ENCODE data around the gene CD6. TPM values are rescaled to one million over a fixed set of nuclear protein-coding genes. Genes with fewer than 3 reads are reported as not detected.

CD6 gene
- total and polyA plus RNA-seq, 2 donors from 2014 or later, result 0.24 to 6.7 TPM

DNA sequence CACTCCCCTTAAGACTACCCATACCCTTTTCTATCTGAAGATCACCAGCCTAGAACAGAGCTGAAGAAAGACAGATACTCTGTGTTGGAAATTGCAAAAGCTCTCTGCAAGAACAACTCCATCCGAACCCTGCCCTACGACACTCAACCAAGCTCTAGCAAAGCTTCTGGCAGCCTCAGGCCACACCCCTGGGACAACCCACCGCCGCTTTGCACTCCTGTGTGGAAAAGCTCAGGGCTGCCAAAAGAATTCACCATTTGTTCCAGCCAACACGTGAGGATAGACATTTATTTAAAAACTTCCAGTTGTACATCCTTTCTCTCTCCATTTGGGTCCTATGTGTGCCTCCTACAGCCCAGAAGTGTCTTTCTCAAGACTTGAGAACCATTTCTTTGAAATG lies 68.4 kb downstream of the CD6 start:
- DNase-seq (no peak), FAIRE-seq (no peak)
- intact Hi-C loops (cut with DNase I), result no loop called here
- H3K9me3 ChIP-seq (ENCODE audit: control insufficient read depth in 2 of 3, insufficient read depth in 1 of 3, low read length in 3 of 3), result no peaks in the 10 kb centered on the region
- H3K36me3 ChIP-seq (ENCODE audit: control insufficient read depth in 2 of 3, insufficient read depth in 3 of 3, low read length in 3 of 3), result no peaks in the 10 kb centered on the region
- H3K4me1 ChIP-seq (ENCODE audit: control insufficient read depth in 2 of 3, insufficient read depth in 2 of 3, low read depth in 1 of 3, low read length in 3 of 3), result no peaks in the 10 kb centered on the region
- no peaks in the 10 kb centered on the region for H3K27me3 ChIP-seq (ENCODE audit: control insufficient read depth, insufficient read depth, low read length)
- H3K4me3 ChIP-seq (ENCODE audit: low read length in 3 of 3), result no peak overlapping the region
- H3K27ac ChIP-seq (ENCODE audit: low read depth in 2 of 2, low read length in 2 of 2), result no peak overlapping the region
- TF ChIP-seq, protein P1, sequence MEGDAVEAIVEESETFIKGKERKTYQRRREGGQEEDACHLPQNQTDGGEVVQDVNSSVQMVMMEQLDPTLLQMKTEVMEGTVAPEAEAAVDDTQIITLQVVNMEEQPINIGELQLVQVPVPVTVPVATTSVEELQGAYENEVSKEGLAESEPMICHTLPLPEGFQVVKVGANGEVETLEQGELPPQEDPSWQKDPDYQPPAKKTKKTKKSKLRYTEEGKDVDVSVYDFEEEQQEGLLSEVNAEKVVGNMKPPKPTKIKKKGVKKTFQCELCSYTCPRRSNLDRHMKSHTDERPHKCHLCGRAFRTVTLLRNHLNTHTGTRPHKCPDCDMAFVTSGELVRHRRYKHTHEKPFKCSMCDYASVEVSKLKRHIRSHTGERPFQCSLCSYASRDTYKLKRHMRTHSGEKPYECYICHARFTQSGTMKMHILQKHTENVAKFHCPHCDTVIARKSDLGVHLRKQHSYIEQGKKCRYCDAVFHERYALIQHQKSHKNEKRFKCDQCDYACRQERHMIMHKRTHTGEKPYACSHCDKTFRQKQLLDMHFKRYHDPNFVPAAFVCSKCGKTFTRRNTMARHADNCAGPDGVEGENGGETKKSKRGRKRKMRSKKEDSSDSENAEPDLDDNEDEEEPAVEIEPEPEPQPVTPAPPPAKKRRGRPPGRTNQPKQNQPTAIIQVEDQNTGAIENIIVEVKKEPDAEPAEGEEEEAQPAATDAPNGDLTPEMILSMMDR (IDR thresholded peaks at IDR 0.05; ENCODE audit: borderline replicate concordance, extremely low read depth, insufficient read depth), result no peak
- no peak overlapping the region for H3K9ac ChIP-seq (ENCODE audit: low read length in 3 of 3)

DNA sequence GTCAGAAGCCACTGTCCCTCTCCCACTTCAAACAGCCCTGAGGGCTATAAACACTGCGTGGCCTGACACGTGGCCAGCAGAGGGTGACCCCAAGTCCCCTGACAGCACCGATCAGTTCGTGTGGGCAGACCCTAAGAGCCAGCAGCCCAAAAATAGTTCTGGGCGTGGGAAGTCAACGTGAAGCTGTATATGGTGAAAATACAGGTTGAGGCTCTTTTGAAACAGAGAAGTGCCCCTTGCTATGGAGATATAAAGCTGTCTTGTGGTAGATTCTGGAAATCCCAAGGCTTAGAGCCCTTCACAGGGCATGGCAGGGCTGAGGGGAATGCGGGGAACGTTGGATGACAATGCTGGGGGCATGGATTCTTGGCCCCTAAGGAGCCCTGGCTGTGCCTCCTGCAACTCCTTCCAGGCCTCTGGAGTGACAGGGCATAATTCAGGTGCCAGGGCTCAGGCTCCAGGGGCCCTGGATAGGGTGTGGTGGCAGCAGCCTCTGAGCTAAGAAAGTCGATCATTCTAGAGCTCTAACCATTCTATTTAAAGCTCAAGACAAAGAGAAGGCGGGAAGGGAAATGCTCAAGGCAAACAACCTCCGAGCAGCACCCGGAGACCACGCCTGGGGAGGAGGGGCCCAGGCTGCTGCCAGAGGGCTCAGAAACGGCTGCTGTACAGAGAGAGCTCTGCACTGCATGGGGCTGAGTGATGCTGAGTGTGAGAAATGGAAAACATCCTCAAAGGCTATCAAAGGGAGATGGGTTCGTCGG lies 70.5 kb downstream of the CD6 start:
- Histone ChIP-seq H3K4me3 (ENCODE audit: low read length in 3 of 3) (no peak overlapping the region), H3K36me3 (ENCODE audit: control insufficient read depth in 2 of 3, insufficient read depth in 3 of 3, low read length in 3 of 3) (no peaks in the 10 kb centered on the region), H3K9me3 (ENCODE audit: control insufficient read depth in 2 of 3, insufficient read depth in 1 of 3, low read length in 3 of 3) (no peaks in the 10 kb centered on the region), H3K27ac (ENCODE audit: low read depth in 2 of 2, low read length in 2 of 2) (peak overlapping the region; percentile 43 to 57), H3K4me1 (ENCODE audit: control insufficient read depth in 2 of 3, insufficient read depth in 2 of 3, low read depth in 1 of 3, low read length in 3 of 3) (no peaks in the 10 kb centered on the region), H3K27me3 (ENCODE audit: control insufficient read depth, insufficient read depth, low read length) (no peaks in the 10 kb centered on the region), H3K9ac (ENCODE audit: low read length in 3 of 3) (no peak overlapping the region)
- TF ChIP-seq, protein P1 (IDR thresholded peaks at IDR 0.05; ENCODE audit: borderline replicate concordance, extremely low read depth, insufficient read depth), result no peak
- DNase-seq (peak; percentile 58 to 84 (median 71)), FAIRE-seq (no peak)
- intact Hi-C loops (cut with DNase I), result no loop called here

DNA sequence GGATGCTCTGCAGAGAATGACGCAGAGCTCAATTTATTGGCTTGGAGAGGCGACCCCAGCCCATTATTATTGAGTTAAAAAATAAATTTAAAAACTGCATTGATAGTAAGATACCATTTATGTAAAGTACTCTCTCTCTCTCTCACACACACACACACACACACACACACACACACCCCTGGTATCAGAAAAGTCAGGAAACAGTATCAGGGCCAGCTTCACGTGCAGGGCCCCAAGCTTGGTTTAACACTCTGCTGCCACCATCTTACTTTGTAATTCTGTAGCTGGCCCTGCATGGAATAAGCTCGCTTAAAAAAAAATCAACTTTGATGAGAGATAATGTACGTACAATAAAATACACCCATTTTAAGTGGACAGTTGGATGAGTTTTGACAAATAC lies 71.1 kb downstream of the CD6 start:
- H3K9ac ChIP-seq (ENCODE audit: low read length in 3 of 3), result no peak overlapping the region
- intact Hi-C loops (cut with DNase I), result no loop called here
- H3K4me1 ChIP-seq (ENCODE audit: control insufficient read depth in 2 of 3, insufficient read depth in 2 of 3, low read depth in 1 of 3, low read length in 3 of 3), result no peaks in the 10 kb centered on the region
- H3K36me3 ChIP-seq (ENCODE audit: control insufficient read depth in 2 of 3, insufficient read depth in 3 of 3, low read length in 3 of 3), result no peaks in the 10 kb centered on the region
- FAIRE-seq, result no peak
- TF ChIP-seq, protein P1 (IDR thresholded peaks at IDR 0.05; ENCODE audit: borderline replicate concordance, extremely low read depth, insufficient read depth), result no peak
- no peak for DNase-seq
- no peak overlapping the region for H3K27ac ChIP-seq (ENCODE audit: low read depth in 2 of 2, low read length in 2 of 2)
- no peaks in the 10 kb centered on the region for H3K27me3 ChIP-seq (ENCODE audit: control insufficient read depth, insufficient read depth, low read length)
- H3K9me3 ChIP-seq (ENCODE audit: control insufficient read depth in 2 of 3, insufficient read depth in 1 of 3, low read length in 3 of 3), result no peaks in the 10 kb centered on the region
- H3K4me3 ChIP-seq (ENCODE audit: low read length in 3 of 3), result no peak overlapping the region
